ENCODE data around the gene HAO1.

- TF ChIP-seq CTCF (IDR thresholded peaks at IDR 0.05): no peak
- TF ChIP-seq POLR2AphosphoS5 (IDR thresholded peaks at IDR 0.05): no peak
- no peak for TF ChIP-seq POLR2A (IDR thresholded peaks at IDR 0.05)
These were observed 23.6 kb downstream of the HAO1 start for GRCh38 chr20:7916648-7917047.
